Activated T-cell treated with anti-CD3 and anti-CD28 coated beads, Interleukin-2, amount 50 U/mL, for 4 hours (primary cell): ENCODE results near the gene TM4SF4. TPM values are rescaled to one million over a fixed set of nuclear protein-coding genes. Genes with fewer than 3 reads are reported as not detected.
A peak's percentile ranks its signal among the peaks of the same experiment; 100 is the strongest.

Experiments
- ATAC-seq, 2 donors: fragments of 200-7000 bp; cut with Tn5 transposase; one replicate each; pipeline ENCODE4 v1.10.0; 2021
- DNase-seq: peaks from one replicate; pipeline ENCODE4 v3.0.0-alpha.2; 2020
- H3K27me3 Mint-ChIP-seq: one replicate; pipeline ENCODE4 v1.8.0; 2021; ENCODE audit warnings: low read depth, mixed read lengths
- H3K36me3 Mint-ChIP-seq: one replicate; pipeline ENCODE4 v1.8.0; 2022; ENCODE audit warnings: mixed read lengths; ENCODE audit not compliant: insufficient read depth
- H3K4me1 Mint-ChIP-seq: one replicate; pipeline ENCODE4 v1.8.0; 2021; ENCODE audit warnings: low read depth, mixed read lengths
- H3K4me3 Mint-ChIP-seq: one replicate; pipeline ENCODE4 v1.8.0; 2021; ENCODE audit warnings: mild to moderate bottlenecking, moderate library complexity, mixed read lengths
- H3K9me3 Mint-ChIP-seq: one replicate; pipeline ENCODE4 v1.8.0; 2021; ENCODE audit warnings: mixed read lengths
- total RNA-seq, 3 donors: library from RNA; stranded (reverse); gene quantifications; one replicate each; pipeline ENCODE4 v1.2.1, GENCODE V29; 2021

Gene TM4SF4
- total RNA-seq, 3 donors from 2014 or later, result 0.92 to 1.3 (median 1.0) TPM

DNA sequence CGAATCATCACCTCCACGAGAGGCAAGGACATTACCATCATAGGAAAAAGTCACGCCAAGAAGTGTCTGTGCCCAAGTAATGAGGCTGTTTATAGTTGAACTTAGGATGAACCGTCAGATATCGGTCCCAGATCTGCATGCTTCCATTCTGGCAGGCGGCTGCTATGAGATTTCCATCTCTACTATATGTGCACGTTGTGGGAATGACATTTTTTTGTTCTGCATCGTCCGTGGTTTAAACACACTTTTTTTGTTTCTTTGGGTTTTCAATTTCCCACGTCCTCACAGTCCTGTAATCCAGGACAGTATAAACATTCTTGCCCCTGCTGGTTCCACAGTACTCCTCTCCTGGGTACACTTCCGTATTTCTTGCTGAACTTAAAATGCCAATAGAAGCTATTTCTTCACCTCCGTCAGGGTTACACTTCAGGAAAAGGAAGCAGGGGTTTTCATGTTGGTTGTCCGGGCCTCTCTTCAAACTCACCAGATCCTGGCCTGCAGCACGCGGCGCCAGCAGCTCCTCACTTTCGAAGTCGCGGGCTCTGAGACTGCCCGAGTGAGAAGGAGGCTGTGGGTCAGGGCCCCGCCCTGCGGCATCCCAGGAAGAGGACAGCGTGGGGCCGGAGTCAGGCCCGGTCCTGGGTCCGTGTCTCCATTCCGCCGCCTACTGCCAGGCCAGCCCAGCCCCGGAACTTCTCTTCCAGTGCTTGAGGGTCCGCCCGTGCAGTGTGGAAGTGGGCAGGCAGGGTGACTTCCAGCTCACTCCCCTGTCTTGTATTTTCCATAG lies 9.8 kb upstream of the TM4SF4 start:
- H3K9me3 Mint-ChIP-seq, result no peaks in the 10 kb centered on the region

DNA sequence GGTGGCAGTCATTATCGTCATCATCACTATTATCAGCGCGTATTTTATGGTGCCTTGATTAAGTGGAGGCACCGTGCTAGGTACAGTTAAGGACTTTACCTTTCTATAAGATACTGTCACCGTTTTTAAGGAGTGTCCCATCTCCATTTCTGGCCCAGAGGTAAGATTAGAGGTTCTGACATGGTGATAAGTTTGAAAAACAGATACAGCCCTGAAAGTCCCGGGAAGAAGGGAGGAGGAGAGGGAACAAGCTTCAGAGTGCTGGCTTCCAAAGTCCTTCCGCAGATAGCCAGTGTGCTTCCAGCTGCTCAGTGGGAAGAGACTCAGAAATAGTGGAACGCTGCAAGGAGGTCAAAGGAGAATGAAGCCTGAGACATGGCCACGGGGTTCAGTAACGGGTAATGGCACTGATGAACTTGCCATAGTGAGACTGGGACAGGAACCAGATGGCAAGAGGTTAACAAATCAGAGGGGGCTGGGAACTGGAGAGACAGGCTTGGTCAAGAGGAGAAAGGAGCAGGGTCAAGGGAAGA lies 9.1 kb upstream of the TM4SF4 start:
- Mint-ChIP-seq H3K9me3 (no peaks in the 10 kb centered on the region), H3K36me3 (no peaks in the 10 kb centered on the region), H3K4me3 (no peak overlapping the region), H3K4me1 (no peaks in the 10 kb centered on the region), H3K27me3 (peaks cover 4% of the 10 kb centered on the region)
- ATAC-seq (no peak), DNase-seq (no peak)

More for the DNA sequence above, 9.8 kb upstream of the TM4SF4 start:
- Mint-ChIP-seq H3K36me3 (no peaks in the 10 kb centered on the region), H3K27me3 (peaks cover 4% of the 10 kb centered on the region), H3K4me1 (no peaks in the 10 kb centered on the region), H3K4me3 (no peak overlapping the region)
- ATAC-seq (no peak), DNase-seq (no peak)

DNA sequence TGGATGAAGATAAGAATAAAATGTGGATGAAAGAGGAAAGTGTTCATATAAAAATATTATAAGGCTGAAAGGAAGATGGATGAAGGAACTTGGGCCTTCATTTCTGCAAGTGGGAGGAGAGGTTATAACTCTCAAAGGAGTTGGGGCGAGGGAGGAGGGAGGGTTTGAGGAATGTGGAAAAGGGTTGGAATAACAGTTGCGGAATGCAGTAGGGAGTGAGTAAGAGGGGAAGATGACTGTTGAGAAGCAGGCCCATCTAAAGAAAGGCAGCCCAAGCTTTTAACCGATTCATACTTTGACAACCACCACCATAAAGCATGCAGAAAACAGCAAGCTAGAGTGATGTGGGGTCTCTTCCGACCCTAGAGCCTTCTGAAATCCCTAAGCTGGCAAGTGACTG lies 8.3 kb upstream of the TM4SF4 start:
- Mint-ChIP-seq H3K4me3 (no peak overlapping the region), H3K9me3 (no peaks in the 10 kb centered on the region), H3K27me3 (peaks cover 3% of the 10 kb centered on the region), H3K4me1 (no peaks in the 10 kb centered on the region), H3K36me3 (no peaks in the 10 kb centered on the region)
- DNase-seq (no peak), ATAC-seq (no peak)

DNA sequence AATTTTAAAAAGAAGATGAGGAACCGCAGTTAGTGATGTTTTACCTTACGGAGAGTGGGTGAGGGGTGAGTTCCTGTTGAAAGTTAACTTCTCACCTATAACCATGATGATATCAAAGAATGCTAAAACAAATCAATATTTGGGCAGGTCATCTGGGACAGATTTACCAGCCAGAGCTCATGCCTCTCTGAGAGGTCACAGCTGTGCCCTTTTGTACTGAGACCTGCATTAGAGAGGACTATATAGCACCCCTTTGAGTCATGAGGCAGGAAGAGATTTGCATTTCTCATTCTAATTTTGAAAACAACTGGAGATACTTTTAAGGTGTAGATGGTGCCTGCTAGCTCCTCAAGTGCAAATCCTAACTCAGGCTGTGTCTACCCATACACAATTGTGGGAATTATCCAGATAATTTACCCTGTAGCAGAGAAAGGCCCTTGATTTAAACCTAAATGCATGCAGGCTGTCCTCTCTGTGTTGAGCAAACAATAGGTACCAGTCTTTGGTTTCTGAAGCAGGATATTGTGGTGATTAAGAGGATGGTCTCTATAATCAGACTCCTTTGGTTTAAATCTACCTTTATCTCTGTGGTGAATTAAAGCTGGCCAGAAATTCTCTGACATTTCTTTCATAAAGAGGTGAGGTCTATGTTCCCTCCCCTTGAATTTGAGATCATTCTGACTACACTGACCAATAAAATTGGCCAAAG lies 5.8 kb upstream of the TM4SF4 start:
- ATAC-seq (no peak), DNase-seq (no peak)
- no peak overlapping the region for H3K4me3 Mint-ChIP-seq
- H3K36me3 Mint-ChIP-seq, result no peaks in the 10 kb centered on the region
- peaks cover 2% of the 10 kb centered on the region for H3K27me3 Mint-ChIP-seq
- H3K4me1 Mint-ChIP-seq, result no peaks in the 10 kb centered on the region
- H3K9me3 Mint-ChIP-seq, result no peaks in the 10 kb centered on the region

DNA sequence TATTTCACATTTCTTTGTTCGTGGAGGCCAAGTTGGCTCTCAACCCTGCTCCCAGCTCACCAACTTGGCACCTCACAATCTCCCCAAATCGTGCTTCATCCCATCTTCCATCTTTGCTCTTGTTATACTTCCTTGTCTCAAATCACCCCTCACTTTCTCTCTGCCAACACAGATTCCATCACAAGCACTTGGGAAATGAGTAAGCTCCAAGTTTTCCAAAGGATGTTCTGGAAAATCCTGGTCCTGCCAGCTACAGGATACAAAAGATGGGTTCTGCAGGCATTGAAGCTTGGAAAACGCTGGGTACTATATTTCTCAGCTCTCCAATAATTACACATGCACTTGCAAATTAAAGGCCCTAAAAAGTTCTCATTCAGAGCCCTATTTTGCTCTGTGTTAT lies 4.1 kb upstream of the TM4SF4 start:
- Mint-ChIP-seq H3K9me3 (no peaks in the 10 kb centered on the region), H3K27me3 (no peaks in the 10 kb centered on the region), H3K4me3 (no peak overlapping the region), H3K36me3 (no peaks in the 10 kb centered on the region), H3K4me1 (no peaks in the 10 kb centered on the region)
- ATAC-seq (no peak), DNase-seq (no peak)

DNA sequence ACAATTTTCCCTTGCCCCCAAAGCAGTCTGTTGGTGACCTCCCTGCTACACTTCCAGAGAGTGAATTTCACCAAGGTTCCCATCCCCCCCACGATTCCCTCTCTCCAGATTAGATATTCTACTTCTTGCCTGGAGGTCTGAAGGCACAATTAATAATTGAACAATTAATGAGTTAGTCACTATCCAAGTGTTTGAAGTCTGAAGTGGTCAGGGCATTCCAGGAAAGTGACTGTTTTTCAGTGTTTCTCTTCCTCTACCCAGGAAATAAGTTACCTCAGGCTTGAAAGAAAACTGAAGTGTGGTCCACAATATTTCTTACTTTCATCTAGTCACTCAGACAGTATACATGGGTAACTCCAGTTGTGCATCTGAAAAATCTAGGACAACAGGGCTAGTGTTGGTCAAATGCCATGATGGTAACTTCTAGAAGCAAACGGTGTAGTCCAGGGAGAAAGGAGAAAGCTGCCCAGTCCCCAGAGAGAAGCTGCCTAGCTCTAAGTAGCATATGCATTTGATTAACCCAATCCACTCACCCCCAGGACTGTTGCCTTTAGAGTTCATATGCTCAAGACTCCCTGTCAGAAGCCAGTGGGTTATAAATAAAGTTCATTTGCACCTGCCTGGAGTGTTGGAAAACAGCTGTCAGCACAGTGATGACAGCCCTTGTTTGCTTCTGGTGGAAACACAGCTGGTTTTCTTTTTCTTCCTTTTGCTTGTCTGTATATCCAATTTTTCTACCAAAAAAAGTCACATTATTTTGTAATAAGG lies 2.3 kb upstream of the TM4SF4 start:
- ATAC-seq, result no peak

DNA sequence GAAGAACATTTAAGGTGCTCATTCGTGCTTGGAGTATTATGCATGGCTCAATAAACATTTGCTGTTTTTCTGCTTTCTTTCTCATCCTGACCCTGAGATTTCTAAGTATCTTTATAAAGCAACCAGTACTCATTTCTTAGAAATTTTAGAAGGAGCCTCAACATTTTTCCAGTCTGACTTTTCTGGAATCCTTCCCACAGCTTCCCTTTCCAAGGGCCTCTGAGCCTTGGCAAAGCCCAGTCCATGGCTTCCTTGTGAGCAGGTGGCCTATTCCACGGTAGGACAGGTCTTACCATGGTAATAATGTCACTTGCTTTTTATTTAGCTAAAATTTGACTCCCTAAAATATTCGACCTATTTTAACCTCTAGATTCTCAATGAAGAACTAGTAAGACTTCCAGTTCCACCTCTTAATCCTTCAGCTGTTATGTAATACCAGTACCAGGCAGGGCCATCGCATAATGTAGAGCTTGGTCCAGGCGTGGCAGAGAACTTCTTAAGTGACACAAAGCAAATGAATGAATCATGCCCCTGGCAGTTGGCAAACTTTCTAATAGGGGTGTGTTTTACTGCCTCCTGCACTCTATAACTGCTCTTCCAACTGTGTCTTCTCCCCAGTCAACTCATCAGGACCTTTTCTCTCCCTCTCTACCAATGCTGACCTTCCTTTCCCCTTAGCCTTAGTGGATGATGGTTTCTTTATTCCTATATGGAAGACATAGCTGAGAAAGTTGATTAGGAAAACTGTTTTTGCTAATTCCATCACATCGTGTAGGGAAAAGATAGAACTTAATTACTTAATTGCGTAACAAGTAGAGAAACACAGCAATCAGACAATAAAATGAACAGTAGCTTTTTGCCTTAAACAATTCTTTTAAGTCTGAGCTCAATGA lies 894 bp upstream of the TM4SF4 start:
- no peak for ATAC-seq
- DNase-seq, result no peak
- Mint-ChIP-seq H3K4me3 (no peak overlapping the region), H3K9me3 (no peaks in the 10 kb centered on the region), H3K4me1 (no peaks in the 10 kb centered on the region), H3K36me3 (no peaks in the 10 kb centered on the region), H3K27me3 (no peaks in the 10 kb centered on the region)

More for the DNA sequence above, 2.3 kb upstream of the TM4SF4 start:
- Mint-ChIP-seq H3K27me3 (no peaks in the 10 kb centered on the region), H3K4me1 (no peaks in the 10 kb centered on the region), H3K4me3 (no peak overlapping the region), H3K9me3 (no peaks in the 10 kb centered on the region), H3K36me3 (no peaks in the 10 kb centered on the region)
- DNase-seq, result no peak

DNA sequence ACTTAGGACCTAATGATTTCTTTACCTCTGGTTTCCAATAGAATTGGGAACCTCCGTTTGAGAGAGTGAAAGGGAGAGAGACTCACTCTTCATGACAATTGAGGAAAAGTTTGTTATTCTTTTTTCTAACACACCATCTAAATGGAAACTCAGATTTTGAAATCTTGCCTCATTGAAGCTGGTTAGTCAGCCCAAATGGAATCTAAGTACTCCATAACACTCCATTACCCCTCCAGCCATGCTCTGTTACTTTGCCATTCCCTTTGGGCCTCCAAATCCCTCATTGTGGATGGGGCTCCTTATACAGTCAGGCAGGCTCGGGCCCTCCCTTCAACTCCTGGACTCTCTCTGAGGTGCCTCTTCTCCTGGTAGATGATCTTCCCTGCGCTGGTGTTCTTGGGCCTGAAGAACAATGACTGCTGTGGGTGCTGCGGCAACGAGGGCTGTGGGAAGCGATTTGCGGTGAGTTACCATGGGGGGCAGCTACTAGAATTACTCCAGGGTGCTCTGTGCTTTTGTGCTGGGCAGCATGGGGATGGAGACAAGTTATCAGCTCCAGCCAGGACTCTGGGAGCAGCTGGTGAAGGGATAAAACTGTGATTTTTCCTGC lies 1.1 kb downstream of the TM4SF4 start:
- Mint-ChIP-seq H3K36me3 (no peaks in the 10 kb centered on the region), H3K4me3 (no peak overlapping the region), H3K4me1 (no peaks in the 10 kb centered on the region), H3K27me3 (no peaks in the 10 kb centered on the region), H3K9me3 (no peaks in the 10 kb centered on the region)
- DNase-seq, result no peak
- no peak for ATAC-seq

DNA sequence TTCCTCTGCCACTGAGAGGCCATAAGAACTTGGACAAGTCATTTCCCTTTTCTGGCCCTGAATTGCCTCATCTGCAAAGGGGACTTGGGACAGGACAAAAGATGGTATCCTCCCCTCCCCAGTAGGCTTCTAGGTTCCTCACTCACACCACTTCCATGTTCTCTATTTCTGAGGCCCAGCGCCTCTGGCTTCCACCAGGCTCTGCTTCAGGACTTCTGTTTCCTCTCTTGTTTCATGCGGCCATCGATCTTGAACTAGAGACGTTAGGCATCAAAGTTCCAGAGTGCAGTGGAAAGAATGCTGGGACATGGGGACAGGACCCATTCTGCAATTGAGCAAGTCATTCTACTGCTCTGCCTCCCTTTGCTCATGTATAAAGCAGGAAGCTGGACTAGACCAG lies 1.7 kb downstream of the TM4SF4 start:
- DNase-seq, result no peak
- Mint-ChIP-seq H3K4me1 (no peaks in the 10 kb centered on the region), H3K27me3 (no peaks in the 10 kb centered on the region), H3K4me3 (no peak overlapping the region), H3K9me3 (no peaks in the 10 kb centered on the region), H3K36me3 (no peaks in the 10 kb centered on the region)
- no peak for ATAC-seq

DNA sequence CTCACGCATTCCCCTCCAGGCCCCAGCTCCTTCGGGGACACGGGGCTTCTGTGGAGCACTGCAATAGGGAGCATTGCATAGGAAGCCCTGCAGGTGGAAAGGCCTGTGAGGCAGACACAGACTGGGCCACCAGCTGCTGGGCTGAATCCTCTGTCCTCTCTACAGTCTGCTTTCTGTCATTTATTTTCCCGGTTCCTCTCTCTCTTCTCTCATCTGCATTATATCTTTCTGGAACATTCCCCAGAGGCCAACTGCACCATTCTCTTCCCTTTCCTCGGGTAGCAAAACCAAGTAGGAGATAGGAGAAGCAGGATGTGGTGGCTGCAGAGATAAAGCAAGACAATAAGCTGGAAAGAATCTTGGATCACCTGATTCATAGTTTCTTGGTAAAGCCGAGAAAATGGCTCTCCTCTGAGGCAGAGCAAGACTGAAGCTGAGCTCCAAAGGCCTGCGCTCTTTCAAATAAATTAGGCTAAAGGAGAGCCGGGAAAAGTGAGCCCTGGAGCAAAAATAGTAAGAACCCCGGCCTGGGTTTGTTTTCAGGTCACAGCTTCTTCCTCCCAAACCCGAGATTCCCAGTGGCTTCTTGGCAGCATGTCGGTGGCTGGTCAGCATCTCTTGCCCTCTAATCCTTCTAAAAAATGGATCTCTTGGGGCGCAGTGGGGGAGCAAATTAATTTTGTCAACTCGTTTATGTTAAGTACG lies 5.3 kb downstream of the TM4SF4 start:
- no peaks in the 10 kb centered on the region for H3K4me1 Mint-ChIP-seq
- H3K4me3 Mint-ChIP-seq, result no peak overlapping the region

DNA sequence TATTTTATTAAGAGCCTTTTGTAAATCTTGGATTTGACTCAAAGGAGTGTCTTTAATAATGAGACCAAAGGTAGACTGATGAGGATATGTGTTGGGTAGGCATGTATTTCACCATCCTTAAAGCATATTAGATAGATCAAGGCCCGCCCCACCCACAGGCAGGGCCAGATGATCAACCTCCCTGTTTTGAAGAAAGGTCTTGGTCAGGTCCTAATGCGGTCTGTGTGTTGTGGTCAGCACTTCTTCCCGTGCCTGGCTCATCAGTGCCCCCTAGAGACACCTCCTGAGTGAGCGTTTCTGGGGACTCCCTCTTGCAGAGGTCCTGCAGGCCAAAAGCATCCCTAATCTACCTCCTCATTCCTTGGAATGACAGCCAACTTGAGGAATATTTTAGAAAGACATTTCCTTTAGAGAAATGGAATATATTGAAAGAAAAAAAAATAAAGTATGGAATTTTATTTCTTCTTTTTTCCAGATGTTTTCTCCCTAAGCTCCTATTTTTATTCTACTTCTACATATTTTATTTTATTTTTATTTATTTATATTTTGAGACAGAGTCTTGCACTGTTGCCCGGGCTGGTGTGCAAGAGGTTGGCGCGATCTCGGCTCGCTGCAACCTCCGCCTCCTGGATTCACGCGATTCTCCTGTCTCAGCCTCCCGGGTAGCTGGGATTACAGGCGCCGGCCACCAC lies 6.0 kb downstream of the TM4SF4 start:
- Mint-ChIP-seq H3K4me1 (no peaks in the 10 kb centered on the region), H3K9me3 (no peaks in the 10 kb centered on the region), H3K36me3 (no peaks in the 10 kb centered on the region), H3K27me3 (no peaks in the 10 kb centered on the region), H3K4me3 (no peak overlapping the region)
- DNase-seq, result no peak
- ATAC-seq, result peak in 1 of 2 donors; percentile 48

More for the DNA sequence above, 5.3 kb downstream of the TM4SF4 start:
- no peaks in the 10 kb centered on the region for H3K27me3 Mint-ChIP-seq
- no peaks in the 10 kb centered on the region for H3K9me3 Mint-ChIP-seq
- no peaks in the 10 kb centered on the region for H3K36me3 Mint-ChIP-seq
- ATAC-seq, result no peak
- no peak for DNase-seq

DNA sequence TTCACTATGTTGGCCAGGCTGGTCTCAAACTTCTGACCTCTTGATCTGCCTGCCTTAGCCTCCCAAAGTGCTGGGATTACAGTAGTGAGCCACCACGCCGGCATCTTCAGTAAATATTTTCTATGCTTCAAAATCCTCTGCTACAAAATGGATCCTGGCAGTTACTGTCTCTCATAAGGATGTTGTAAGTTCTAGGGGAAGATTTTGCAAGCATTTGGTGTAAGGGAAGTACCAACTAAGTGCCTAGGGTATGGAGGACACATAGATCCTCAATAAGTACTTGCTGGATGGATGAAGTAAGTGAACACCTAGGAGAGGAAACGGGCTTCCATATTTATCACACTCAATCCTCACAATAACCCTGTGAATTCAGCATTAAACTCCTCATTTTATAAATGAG lies 6.6 kb downstream of the TM4SF4 start:
- Mint-ChIP-seq H3K36me3 (no peaks in the 10 kb centered on the region), H3K4me1 (no peaks in the 10 kb centered on the region), H3K4me3 (no peak overlapping the region), H3K9me3 (no peaks in the 10 kb centered on the region), H3K27me3 (no peaks in the 10 kb centered on the region)
- DNase-seq (no peak), ATAC-seq (no peak)
